ENCODE measurements around the gene LARP4B. TPM values are rescaled to one million over a fixed set of nuclear protein-coding genes. Genes with fewer than 3 reads are reported as not detected.

The LARP4B gene
- total RNA-seq, 2 experiments from 2014 or later = 101 to 104 TPM

DNA sequence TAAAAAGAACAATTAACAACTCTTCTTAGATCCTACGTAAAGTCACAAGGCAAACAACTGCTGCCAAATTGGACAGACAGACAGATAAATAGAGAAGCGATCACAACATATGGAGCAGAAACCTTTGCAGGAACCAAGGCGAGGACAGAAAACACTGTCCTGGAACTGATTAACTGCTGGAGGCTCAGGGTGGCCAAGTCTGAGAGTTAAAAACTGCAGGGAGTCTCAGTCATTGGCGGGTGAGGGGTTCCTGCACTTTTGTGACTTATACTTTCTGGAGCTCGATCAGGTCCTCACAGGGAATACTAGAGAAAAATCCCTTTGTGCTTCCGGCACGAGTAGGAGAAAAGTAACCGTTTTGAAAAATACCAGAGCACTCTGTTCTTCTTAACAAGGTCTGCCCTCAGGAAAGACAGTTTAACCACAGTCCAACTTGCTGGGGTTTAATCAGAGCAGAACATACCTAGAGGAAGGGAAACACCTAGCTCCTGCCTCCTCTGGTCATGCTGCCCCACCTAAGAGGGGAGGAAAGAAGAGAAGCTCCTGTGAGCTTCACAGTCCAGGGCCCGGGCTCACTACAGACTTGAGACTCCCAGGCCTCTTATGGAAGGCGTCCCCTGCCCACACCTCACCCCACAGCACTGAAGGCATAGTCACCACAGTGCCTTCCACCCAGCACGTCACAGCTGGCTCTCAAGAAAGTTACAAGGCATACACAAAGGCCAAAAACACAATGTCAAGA, 74.9 kb downstream of the LARP4B start:
- ATAC-seq (no peak), DNase-seq (no peak)
- Mint-ChIP-seq H3K4me3 (no peak overlapping the region), H3K27ac (no peak overlapping the region), H3K27me3 (no peaks in the 10 kb centered on the region), H3K36me3 (ENCODE audit: low read depth) (peaks cover 56% of the 10 kb centered on the region), H3K4me1 (ENCODE audit: low read depth) (peaks cover 30% of the 10 kb centered on the region), H3K9me3 (no peaks in the 10 kb centered on the region)
- ChIA-PET CTCF (no interaction called here), POLR2A (no interaction called here)
- TF ChIP-seq, protein P1, sequence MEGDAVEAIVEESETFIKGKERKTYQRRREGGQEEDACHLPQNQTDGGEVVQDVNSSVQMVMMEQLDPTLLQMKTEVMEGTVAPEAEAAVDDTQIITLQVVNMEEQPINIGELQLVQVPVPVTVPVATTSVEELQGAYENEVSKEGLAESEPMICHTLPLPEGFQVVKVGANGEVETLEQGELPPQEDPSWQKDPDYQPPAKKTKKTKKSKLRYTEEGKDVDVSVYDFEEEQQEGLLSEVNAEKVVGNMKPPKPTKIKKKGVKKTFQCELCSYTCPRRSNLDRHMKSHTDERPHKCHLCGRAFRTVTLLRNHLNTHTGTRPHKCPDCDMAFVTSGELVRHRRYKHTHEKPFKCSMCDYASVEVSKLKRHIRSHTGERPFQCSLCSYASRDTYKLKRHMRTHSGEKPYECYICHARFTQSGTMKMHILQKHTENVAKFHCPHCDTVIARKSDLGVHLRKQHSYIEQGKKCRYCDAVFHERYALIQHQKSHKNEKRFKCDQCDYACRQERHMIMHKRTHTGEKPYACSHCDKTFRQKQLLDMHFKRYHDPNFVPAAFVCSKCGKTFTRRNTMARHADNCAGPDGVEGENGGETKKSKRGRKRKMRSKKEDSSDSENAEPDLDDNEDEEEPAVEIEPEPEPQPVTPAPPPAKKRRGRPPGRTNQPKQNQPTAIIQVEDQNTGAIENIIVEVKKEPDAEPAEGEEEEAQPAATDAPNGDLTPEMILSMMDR (IDR thresholded peaks at IDR 0.05) = no peak
- intact Hi-C loops (cut with micrococcal nuclease) = no loop called here

DNA sequence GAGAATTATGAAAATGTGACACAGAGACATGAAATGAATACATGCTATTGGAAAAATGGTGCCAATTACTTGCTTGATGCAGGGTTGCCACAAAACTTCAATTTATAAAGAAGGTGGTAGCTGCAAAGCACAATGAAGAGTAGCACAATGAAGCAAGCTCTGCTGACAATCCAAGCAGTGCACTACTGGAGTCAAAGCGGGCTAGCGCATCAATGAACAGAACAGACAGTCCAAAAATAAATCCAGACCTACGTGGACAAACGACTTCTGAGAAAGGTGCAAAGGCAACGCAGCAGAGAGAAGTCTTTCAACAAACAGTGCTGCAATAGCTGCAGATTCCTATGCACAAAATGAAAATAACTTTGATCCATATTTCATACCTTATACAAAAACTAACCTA, 75.8 kb downstream of the LARP4B start:
- H3K36me3 Mint-ChIP-seq (ENCODE audit: low read depth) = peaks cover 56% of the 10 kb centered on the region
- intact Hi-C loops (cut with micrococcal nuclease) = no loop called here
- peaks cover 4% of the 10 kb centered on the region for H3K9me3 Mint-ChIP-seq

DNA sequence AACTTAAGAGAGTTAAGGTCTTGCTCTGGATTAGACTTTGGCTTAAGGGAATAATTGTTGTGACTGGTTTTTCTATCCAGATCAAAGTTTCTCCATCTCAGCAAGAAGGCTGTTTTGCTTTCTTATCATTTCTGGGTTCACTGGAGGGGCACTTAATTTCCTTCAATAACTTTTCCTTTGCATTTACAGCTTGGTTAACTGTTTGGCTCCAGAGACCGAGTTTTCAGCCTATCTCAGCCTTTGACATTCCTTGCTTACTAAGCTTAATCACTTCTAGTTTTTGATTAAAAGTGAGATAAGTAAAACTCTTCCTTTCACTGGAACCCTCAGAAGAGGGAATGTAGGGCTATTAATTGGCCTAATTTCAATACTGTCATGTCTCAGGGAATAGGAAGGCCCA, 76.4 kb downstream of the LARP4B start:
- Mint-ChIP-seq H3K36me3 (ENCODE audit: low read depth) (peaks cover 56% of the 10 kb centered on the region), H3K4me1 (ENCODE audit: low read depth) (peaks cover 36% of the 10 kb centered on the region), H3K27me3 (no peaks in the 10 kb centered on the region), H3K27ac (no peak overlapping the region), H3K4me3 (no peak overlapping the region), H3K9me3 (peaks cover 8% of the 10 kb centered on the region)
- POLR2A ChIA-PET = no interaction called here
- intact Hi-C loops (cut with micrococcal nuclease) = no loop called here
- ATAC-seq (no peak), DNase-seq (no peak)
- TF ChIP-seq, protein P1 (IDR thresholded peaks at IDR 0.05) = no peak
- CTCF ChIA-PET = interaction anchor here (0.8 kb wide), 1 partner anchor 73 kb away, joined by 3 read pairs; no protein-coding TSS in a partner anchor

More for the DNA sequence above, 75.8 kb downstream of the LARP4B start:
- H3K27me3 Mint-ChIP-seq = no peaks in the 10 kb centered on the region
- CTCF ChIA-PET = no interaction called here
- no peak for ATAC-seq
- TF ChIP-seq, protein P1 (IDR thresholded peaks at IDR 0.05) = no peak
- H3K27ac Mint-ChIP-seq = no peak overlapping the region
- no peak overlapping the region for H3K4me3 Mint-ChIP-seq
- peaks cover 36% of the 10 kb centered on the region for H3K4me1 Mint-ChIP-seq (ENCODE audit: low read depth)
- DNase-seq = no peak
- POLR2A ChIA-PET = no interaction called here

DNA sequence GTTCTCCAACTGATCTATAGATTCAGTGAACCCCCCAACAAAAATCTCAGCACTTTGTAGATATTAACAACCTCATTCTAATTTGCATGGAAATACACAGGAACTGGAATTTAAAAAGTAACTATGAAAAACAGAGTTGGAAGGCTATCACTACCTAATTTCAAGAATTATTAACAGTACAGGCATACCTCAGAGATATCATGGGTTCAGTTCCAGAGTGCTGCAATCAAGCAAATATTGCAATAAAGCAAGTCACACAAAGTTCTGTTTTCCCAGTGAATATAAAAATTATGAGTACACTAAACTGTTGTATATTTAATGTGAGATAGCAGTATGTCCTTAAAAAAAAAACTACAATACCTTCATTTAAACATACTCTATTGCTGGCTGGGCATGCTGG, 78.5 kb downstream of the LARP4B start:
- Mint-ChIP-seq H3K9me3 (peaks cover 12% of the 10 kb centered on the region), H3K27ac (peak overlapping the region; percentile 26), H3K4me1 (ENCODE audit: low read depth) (peaks cover 40% of the 10 kb centered on the region), H3K27me3 (no peaks in the 10 kb centered on the region), H3K4me3 (no peak overlapping the region), H3K36me3 (ENCODE audit: low read depth) (peaks cover 54% of the 10 kb centered on the region)
- TF ChIP-seq, protein P1 (IDR thresholded peaks at IDR 0.05) = no peak
- DNase-seq = no peak
- ChIA-PET POLR2A (no interaction called here), CTCF (interaction anchor here (1.2 kb wide), 1 partner anchor 133 kb away, joined by 3 read pairs; no protein-coding TSS in a partner anchor)
- no peak for ATAC-seq
- intact Hi-C loops (cut with micrococcal nuclease) = no loop called here

DNA sequence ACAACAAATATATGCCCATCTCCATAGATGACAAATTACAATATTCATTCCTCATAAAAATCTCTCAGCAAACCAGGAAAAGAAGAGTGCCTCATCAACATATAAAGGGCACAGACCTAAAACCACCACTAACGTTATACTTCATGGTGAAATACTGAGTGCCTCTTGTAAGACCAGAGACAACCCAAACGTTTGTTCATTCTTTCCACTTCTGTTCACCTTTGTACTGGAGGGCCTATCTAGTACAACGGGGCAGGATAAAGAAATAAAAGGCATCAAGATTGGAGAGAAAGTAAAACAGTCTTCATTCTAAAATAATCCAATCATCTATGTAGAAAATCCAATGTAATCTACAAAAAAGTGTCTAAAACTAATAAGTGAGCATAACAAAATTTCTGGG, 79.1 kb downstream of the LARP4B start:
- peak overlapping the region; percentile 83 for H3K27ac Mint-ChIP-seq
- ChIA-PET POLR2A (no interaction called here), CTCF (no interaction called here)
- H3K9me3 Mint-ChIP-seq = peaks cover 12% of the 10 kb centered on the region
- no peak for ATAC-seq
- intact Hi-C loops (cut with micrococcal nuclease) = no loop called here
- DNase-seq = no peak
- H3K4me1 Mint-ChIP-seq (ENCODE audit: low read depth) = peaks cover 43% of the 10 kb centered on the region
- no peak overlapping the region for H3K4me3 Mint-ChIP-seq
- H3K36me3 Mint-ChIP-seq (ENCODE audit: low read depth) = peaks cover 57% of the 10 kb centered on the region
- no peaks in the 10 kb centered on the region for H3K27me3 Mint-ChIP-seq
- TF ChIP-seq, protein P1 (IDR thresholded peaks at IDR 0.05) = no peak

All from activated CD8-positive, alpha-beta T cell treated with anti-CD3 and anti-CD28 coated beads for 36 hours (primary cell).